PC-3 (cell line): ENCODE data around the gene RGMB.

Experiments used
- CTCF ChIP-seq: fragments of 300-600 bp; sonication (generic); conservative IDR thresholded peaks from 2 replicates; pipeline ENCODE4 v1.5.1; 2017; ENCODE audit warnings: antibody characterized with exemption, low read depth, mild to moderate bottlenecking, low read length
- EZH2 ChIP-seq: fragments of 300-600 bp; sonication (generic); IDR thresholded peaks from one replicate; pipeline ENCODE4 v1.6.1; 2017; ENCODE audit warnings: antibody characterized with exemption, mild to moderate bottlenecking, low read length; ENCODE audit not compliant: unreplicated experiment

- no peak for TF ChIP-seq CTCF
- TF ChIP-seq EZH2, result no peak
Measured at GRCh38 chr5:98816582-98817222, 43.2 kb downstream of the RGMB start.
